Aorta (tissue), 5 donors: ENCODE measurements around the gene PSMD3. TPM values are rescaled to one million over a fixed set of nuclear protein-coding genes. Genes with fewer than 3 reads are reported as not detected.

Experiments
- ATAC-seq: fragments of 200-7000 bp; cut with Tn5 transposase; one replicate; pipeline ENCODE4 v1.9.1; 2022; ENCODE audit warnings: moderate library complexity; ENCODE audit not compliant: low FRiP score
- DNase-seq, 2 donors: peaks; one replicate each; pipeline ENCODE4 v3.0.0-alpha.2; 2020
- H3K27ac ChIP-seq, 2 donors: one replicate each; pipeline ENCODE4 v1.5.1; 2013; ENCODE audit warnings: low read length in 2 of 2, mild to moderate bottlenecking in 2 of 2, moderate library complexity in 2 of 2, control low read depth in 1 of 2, inconsistent platforms in 1 of 2, low read depth in 1 of 2
- H3K27me3 ChIP-seq, 2 donors: one replicate each; pipeline ENCODE4 v1.6.1; 2013; ENCODE audit warnings: control low read depth in 1 of 2, low read length in 1 of 2, mild to moderate bottlenecking in 1 of 2, moderate library complexity in 1 of 2; ENCODE audit not compliant: insufficient read depth in 2 of 2, control insufficient read depth in 1 of 2
- H3K36me3 ChIP-seq, 2 donors: one replicate each; pipeline ENCODE4 v1.6.1; 2013; ENCODE audit warnings: control low read depth in 1 of 2, low read length in 1 of 2, mild to moderate bottlenecking in 1 of 2; ENCODE audit not compliant: insufficient read depth in 2 of 2, control insufficient read depth in 1 of 2
- H3K4me1 ChIP-seq, 2 donors: one replicate each; pipeline ENCODE4 v1.6.1; 2013; ENCODE audit warnings: low read length in 2 of 2, control low read depth in 1 of 2, mild to moderate bottlenecking in 1 of 2, moderate library complexity in 1 of 2; ENCODE audit not compliant: insufficient read depth in 2 of 2, control insufficient read depth in 1 of 2
- H3K4me3 ChIP-seq, 2 donors: one replicate each; pipeline ENCODE4 v1.5.1; 2013; ENCODE audit warnings: low read length in 2 of 2, control low read depth in 1 of 2, mild to moderate bottlenecking in 1 of 2
- H3K9me3 ChIP-seq: one replicate; pipeline ENCODE4 v1.6.1; 2013; ENCODE audit warnings: mild to moderate bottlenecking, low read length; ENCODE audit not compliant: control insufficient read depth
- WGBS, 2 donors: extraction: QIAGEN DNeasy Blood & Tissue Kit; methylation state at CpG; one replicate each; pipeline ENCODE4 v1.1.7; 2013; 5-methylcytosine and 5-hydroxymethylcytosine counted together
- intact Hi-C, 2 donors: fragments of 100-400 bp; cut with DNase I; formaldehyde crosslinking; loops; one replicate each; pipeline versions ENCODE4 v1.14.2 to v1.15.0; 2022
- polyA plus RNA-seq, 2 donors: library from polyadenylated mRNA; stranded (reverse); fragments of 200-250 nt; gene quantifications; one replicate each; pipeline ENCODE4 v1.2.3, GENCODE V29; 2013
- total RNA-seq, 2 donors: library from RNA; stranded (reverse); fragmentation: NEBNext Ultra II Directional; extraction: Animal tissue kit (Norgen Biotek cat#: 25700); gene quantifications; one replicate each; pipeline ENCODE4 v1.2.1, GENCODE V29; 2021
- donor health status: healthy with polysubstance abuse.
- donor health status: Bipolar disorder and iron deficiency.
- donor health status: DM: no; HTN: no; CAD: no.
- donor health status: DM: no; HTN: no; CAD: no.
- donor health status: DM: yes; HTN: yes; CAD: no.

The PSMD3 gene
- total and polyA plus RNA-seq, 4 donors, result 27.0 to 60.9 (median 59.9) TPM

DNA sequence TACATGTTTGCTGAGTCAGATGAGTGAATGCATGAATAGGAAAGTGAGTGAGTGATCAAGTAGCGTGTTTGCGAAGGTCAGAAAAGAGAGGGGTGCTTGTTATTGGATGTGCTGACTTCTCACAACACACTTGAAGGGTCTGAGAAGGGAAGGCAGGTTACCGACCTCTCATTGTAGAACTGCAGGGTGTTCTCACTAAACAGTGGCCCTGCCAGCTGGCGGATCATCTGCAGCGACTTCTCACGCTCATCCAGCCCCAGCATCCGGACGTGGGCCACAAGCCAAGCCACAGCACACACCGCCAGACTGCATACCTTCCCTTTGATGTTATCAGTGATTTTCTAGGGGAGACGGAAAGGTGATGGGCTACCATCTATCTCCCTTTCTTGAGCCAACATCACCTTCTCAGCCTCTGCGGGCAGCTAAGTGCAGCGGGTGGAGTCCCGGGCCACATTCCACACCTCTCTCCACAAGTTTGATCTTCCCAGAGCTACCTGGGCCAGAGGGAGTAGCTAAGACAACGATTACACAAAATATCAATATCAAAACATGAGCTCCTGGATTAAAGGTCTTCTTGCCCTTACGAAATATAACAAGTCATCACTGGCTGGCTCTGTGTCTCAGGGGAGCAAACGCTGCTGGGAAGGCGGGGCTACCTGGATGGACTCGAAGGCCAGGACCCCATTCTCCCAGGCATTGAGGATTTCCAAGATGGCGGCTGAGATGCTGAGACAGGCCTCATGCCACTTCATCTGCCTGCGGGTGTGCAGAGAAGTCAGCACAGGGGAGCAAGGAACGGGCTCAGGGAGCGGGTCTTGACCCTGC, 45.6 kb downstream of the PSMD3 start:
- Histone ChIP-seq H3K4me3 (no peak overlapping the region), H3K9me3 (no peaks in the 10 kb centered on the region), H3K4me1 (no peaks in the 10 kb centered on the region), H3K27me3 (no peaks in the 10 kb centered on the region), H3K36me3 (peaks cover 0 to 10% of the 10 kb centered on the region in 2 donors), H3K27ac (no peak overlapping the region)
- WGBS, 2 donors, result 82 to 84% methylated on average over 22 of the region's 22 CpGs
- intact Hi-C loops, result no loop called here
- ATAC-seq (no peak), DNase-seq (no peak)

- no peaks in the 10 kb centered on the region for H3K27me3 ChIP-seq
- no peaks in the 10 kb centered on the region for H3K4me1 ChIP-seq
- WGBS, 2 donors, result 23 to 27% methylated on average over 33 of the region's 33 CpGs
- intact Hi-C loops, result no loop called here
- H3K36me3 ChIP-seq, result peaks cover 0 to 16% of the 10 kb centered on the region in 2 donors
- peak; percentile 85 to 93 for DNase-seq
- H3K9me3 ChIP-seq, result no peaks in the 10 kb centered on the region
- ATAC-seq, result peak; percentile 92
- no peak overlapping the region for H3K4me3 ChIP-seq
- no peak overlapping the region for H3K27ac ChIP-seq
These were observed 46.4 kb downstream of the PSMD3 start for GRCh38 chr17:40026816-40027613.

DNA sequence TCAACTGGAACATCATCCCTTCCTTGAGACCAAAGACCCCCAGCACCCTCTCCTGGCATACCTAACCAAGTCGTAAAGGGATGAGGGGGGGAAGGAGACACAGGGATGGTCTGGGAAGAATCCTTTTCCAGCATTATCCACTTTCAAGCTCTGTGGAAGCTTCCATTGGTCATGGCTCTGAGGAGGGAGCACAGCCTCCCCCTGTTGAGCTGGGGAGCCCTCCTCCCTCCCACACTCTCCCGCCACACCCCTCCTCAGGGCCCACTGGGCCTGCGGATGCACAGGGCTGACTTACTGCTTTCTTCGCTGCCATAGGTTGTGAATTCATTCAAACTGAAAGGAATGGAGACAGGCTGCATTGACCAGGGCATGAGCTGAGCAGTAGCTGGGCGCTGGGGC, 47.0 kb downstream of the PSMD3 start:
- DNase-seq (no peak), ATAC-seq (no peak)
- peaks cover 0 to 16% of the 10 kb centered on the region in 2 donors for H3K36me3 ChIP-seq
- H3K9me3 ChIP-seq, result no peaks in the 10 kb centered on the region
- no peak overlapping the region for H3K27ac ChIP-seq
- WGBS, 2 donors, result 73 to 87% methylated on average over 5 of the region's 5 CpGs
- H3K27me3 ChIP-seq, result no peaks in the 10 kb centered on the region
- no peak overlapping the region for H3K4me3 ChIP-seq
- no peaks in the 10 kb centered on the region for H3K4me1 ChIP-seq
- intact Hi-C loops, result no loop called here

- Histone ChIP-seq H3K4me1 (no peaks in the 10 kb centered on the region), H3K27me3 (no peaks in the 10 kb centered on the region), H3K27ac (no peak overlapping the region), H3K9me3 (no peaks in the 10 kb centered on the region), H3K36me3 (peaks cover 0 to 16% of the 10 kb centered on the region in 2 donors), H3K4me3 (no peak overlapping the region)
- DNase-seq (no peak), ATAC-seq (no peak)
- 88 to 91% methylated on average over 13 of the region's 13 CpGs for WGBS, 2 donors
- intact Hi-C loops, result no loop called here
These were observed 48.0 kb downstream of the PSMD3 start for GRCh38 chr17:40028595-40028994.

DNA sequence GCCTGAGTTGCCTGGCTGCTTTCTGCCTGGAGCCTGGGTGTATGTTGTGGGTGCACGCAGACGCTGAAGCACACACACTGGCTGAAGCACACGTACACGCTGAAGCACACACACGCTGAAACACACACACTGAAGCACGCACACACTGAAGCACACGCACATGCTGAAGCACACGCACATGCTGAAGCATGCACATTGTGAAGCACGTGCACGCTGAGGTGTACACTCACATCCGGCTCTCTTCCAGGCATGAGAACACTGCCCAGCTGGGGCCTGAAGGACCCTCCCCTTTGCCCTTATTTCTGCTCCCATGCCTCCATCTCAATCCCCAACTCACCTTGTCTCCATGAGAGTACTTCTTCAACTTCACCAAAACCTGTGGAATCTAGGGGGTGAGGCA, 51.1 kb downstream of the PSMD3 start:
- ATAC-seq, result no peak
- Histone ChIP-seq H3K27ac (no peak overlapping the region), H3K4me3 (no peak overlapping the region), H3K9me3 (no peaks in the 10 kb centered on the region), H3K36me3 (peaks cover 0 to 15% of the 10 kb centered on the region in 2 donors), H3K27me3 (no peaks in the 10 kb centered on the region), H3K4me1 (no peaks in the 10 kb centered on the region)
- intact Hi-C loops, result loop anchor here in 1 of 2 donors (5.0 kb wide), 1 partner anchor 56 kb away; no protein-coding TSS in a partner anchor
- peak in 1 of 2 donors; percentile 23 for DNase-seq
- WGBS, 2 donors, result 84 to 91% methylated on average over 11 of the region's 11 CpGs

DNA sequence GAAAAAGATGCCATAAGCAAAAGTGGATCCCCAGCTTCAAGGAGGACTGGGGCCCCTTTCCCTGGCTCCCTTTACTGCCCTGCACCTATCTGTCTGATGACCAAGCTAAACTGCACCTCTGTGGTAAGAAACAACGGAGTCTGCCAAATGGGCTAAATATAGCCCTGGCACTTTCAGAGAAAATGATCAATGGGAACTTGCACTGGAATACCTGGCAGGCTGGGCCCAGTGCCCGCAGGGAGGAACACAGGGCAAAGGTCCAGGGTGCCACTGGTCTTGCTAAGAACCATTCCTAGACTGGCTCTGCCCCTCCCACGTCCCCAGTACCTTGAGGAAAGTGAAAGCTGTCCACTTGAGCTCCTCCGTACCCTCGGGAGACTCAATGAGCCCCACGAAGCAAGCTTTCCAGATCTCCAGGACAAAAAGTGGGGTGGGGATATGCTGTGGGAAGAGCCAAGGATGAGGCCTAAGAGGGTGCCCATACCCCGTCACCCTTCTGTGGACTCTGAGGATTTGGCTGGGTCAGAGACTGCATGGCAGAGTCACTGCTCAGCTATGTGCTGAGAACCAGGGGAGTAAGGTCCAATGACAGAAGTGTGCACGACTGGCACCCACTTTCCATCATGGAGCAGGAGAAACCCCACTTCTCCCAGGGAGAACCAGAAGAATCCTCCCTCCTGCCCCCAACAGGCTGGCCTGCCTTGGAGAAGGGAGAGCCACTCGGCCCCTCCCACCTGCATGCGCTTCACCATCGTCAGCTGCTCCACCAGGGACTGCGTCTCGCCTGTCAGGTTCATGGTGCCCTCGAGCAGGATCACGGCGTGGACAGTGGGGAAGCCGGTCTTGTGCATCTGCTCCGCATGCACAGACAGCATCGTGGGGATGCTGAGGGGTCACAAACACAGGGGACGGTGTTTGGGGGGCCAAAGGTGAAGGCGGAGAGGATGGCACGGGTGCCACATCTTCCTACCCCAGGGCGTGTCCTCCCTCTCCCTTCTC, 52.0 kb downstream of the PSMD3 start:
- Histone ChIP-seq H3K9me3 (no peaks in the 10 kb centered on the region), H3K27me3 (no peaks in the 10 kb centered on the region), H3K27ac (no peak overlapping the region), H3K4me1 (no peaks in the 10 kb centered on the region), H3K4me3 (no peak overlapping the region), H3K36me3 (peaks cover 0 to 15% of the 10 kb centered on the region in 2 donors)
- no peak for ATAC-seq
- 77 to 79% methylated on average over 23 of the region's 23 CpGs for WGBS, 2 donors
- DNase-seq, result peak in 1 of 2 donors; percentile 41
- intact Hi-C loops, result loop anchor here in 1 of 2 donors (5.0 kb wide), 1 partner anchor 55 kb away; no protein-coding TSS in a partner anchor

GRCh38 chr17:40033339-40033738, 52.7 kb downstream of the PSMD3 start:
- 81 to 88% methylated on average over 7 to 8 of the region's 8 CpGs for WGBS, 2 donors
- peaks cover 0 to 15% of the 10 kb centered on the region in 2 donors for H3K36me3 ChIP-seq
- no peaks in the 10 kb centered on the region for H3K27me3 ChIP-seq
- intact Hi-C loops, result loop anchor here in 1 of 2 donors (5.0 kb wide), 1 partner anchor 54 kb away; no protein-coding TSS in a partner anchor
- H3K4me3 ChIP-seq, result no peak overlapping the region
- no peaks in the 10 kb centered on the region for H3K9me3 ChIP-seq
- no peak for ATAC-seq
- peak in 1 of 2 donors; percentile 11 for DNase-seq
- H3K27ac ChIP-seq, result no peak overlapping the region
- no peaks in the 10 kb centered on the region for H3K4me1 ChIP-seq
